ENCODE measurements around the gene RAB34. TPM values are rescaled to one million over a fixed set of nuclear protein-coding genes. Genes with fewer than 3 reads are reported as not detected.

The RAB34 gene
- 200 to 242 TPM (median 235 TPM) in 5 replicates for total RNA-seq (2022; extraction: Qiagen RNA extraction; ENCODE audit: low read depth)

GRCh38 chr17:28717578-28718332, at the start of gene RAB34:
RAB34 (minus strand) TSS chr17:28717868; CDS start chr17:28717266, 602 bp downstream.

GRCh38 chr17:28743243-28744103, 25.8 kb upstream of the RAB34 start, which contains the start of gene TRAF4:
TRAF4 (plus strand) TSS chr17:28744011; CDS start chr17:28744113, 102 bp downstream.

GRCh38 chr17:28728364-28729200, 10.9 kb upstream of the RAB34 start, which contains the start of gene NEK8:
NEK8 (plus strand) TSS chr17:28728788; CDS start chr17:28728814, 26 bp downstream.

GRCh38 chr17:28726226-28726626, 8.6 kb upstream of the RAB34 start, which contains the start of gene TLCD1:
TLCD1 (minus strand) TSS chr17:28726233; CDS start chr17:28726097, 136 bp downstream.

GRCh38 chr17:28711723-28712031, 6.0 kb downstream of the RAB34 start, which contains the start of gene PROCA1:
PROCA1 (minus strand) TSS chr17:28711888; CDS start chr17:28711660, 228 bp downstream.

Other genes starting within 250 kb of the RAB34 start
- gene SLC13A2, start 244.2 kb downstream of the RAB34 start, total RNA-seq (2022; extraction: Qiagen RNA extraction; ENCODE audit: low read depth), result 0.10 to 0.18 TPM (median 0.14 TPM) in 5 replicates
- gene FOXN1, start 211.5 kb downstream of the RAB34 start, total RNA-seq (2022; extraction: Qiagen RNA extraction; ENCODE audit: low read depth), result 0.03 TPM in 2 of 5 replicates, not detected in the others
- gene UNC119, start 165.2 kb downstream of the RAB34 start, total RNA-seq (2022; extraction: Qiagen RNA extraction; ENCODE audit: low read depth), result 26.8 to 35.5 TPM (median 29.7 TPM) in 5 replicates
- gene PIGS, start 146.3 kb downstream of the RAB34 start, total RNA-seq (2022; extraction: Qiagen RNA extraction; ENCODE audit: low read depth), result 51.4 to 61.9 TPM (median 58.3 TPM) in 5 replicates
- 1.2 to 2.3 TPM (median 2.1 TPM) in 5 replicates for gene ALDOC, start 141.0 kb downstream of the RAB34 start, total RNA-seq (2022; extraction: Qiagen RNA extraction; ENCODE audit: low read depth)
- 70.5 to 83.0 TPM (median 75.8 TPM) in 5 replicates for gene SPAG5, start 118.8 kb downstream of the RAB34 start, total RNA-seq (2022; extraction: Qiagen RNA extraction; ENCODE audit: low read depth)
- gene RSKR, start 103.7 kb downstream of the RAB34 start, total RNA-seq (2022; extraction: Qiagen RNA extraction; ENCODE audit: low read depth), result 2.5 to 4.6 TPM (median 3.8 TPM) in 5 replicates
- gene BLTP2, start 72.7 kb downstream of the RAB34 start, total RNA-seq (2022; extraction: Qiagen RNA extraction; ENCODE audit: low read depth), result 50.8 to 63.8 TPM (median 58.0 TPM) in 5 replicates
- gene SDF2, start 56.0 kb downstream of the RAB34 start, total RNA-seq (2022; extraction: Qiagen RNA extraction; ENCODE audit: low read depth), result 80.3 to 84.5 TPM (median 82.4 TPM) in 5 replicates
- 67.1 to 72.5 TPM (median 71.6 TPM) in 5 replicates for gene SUPT6H, start 55.7 kb downstream of the RAB34 start, total RNA-seq (2022; extraction: Qiagen RNA extraction; ENCODE audit: low read depth)
- 0.88 to 1.8 TPM (median 1.3 TPM) in 5 replicates for gene PROCA1, start 6.0 kb downstream of the RAB34 start, total RNA-seq (2022; extraction: Qiagen RNA extraction; ENCODE audit: low read depth)
- gene RPL23A, start 2.1 kb upstream of the RAB34 start, total RNA-seq (2022; extraction: Qiagen RNA extraction; ENCODE audit: low read depth), result 1,948 to 2,533 TPM (median 2,127 TPM) in 5 replicates
- gene TLCD1, start 8.4 kb upstream of the RAB34 start, total RNA-seq (2022; extraction: Qiagen RNA extraction; ENCODE audit: low read depth), result 28.8 to 45.3 TPM (median 43.0 TPM) in 5 replicates
- 3.3 to 4.7 TPM (median 4.5 TPM) in 5 replicates for gene NEK8, start 10.9 kb upstream of the RAB34 start, total RNA-seq (2022; extraction: Qiagen RNA extraction; ENCODE audit: low read depth)
- gene TRAF4, start 26.1 kb upstream of the RAB34 start, total RNA-seq (2022; extraction: Qiagen RNA extraction; ENCODE audit: low read depth), result 60.4 to 85.7 TPM (median 78.9 TPM) in 5 replicates
- gene FAM222B, start 124.9 kb upstream of the RAB34 start, total RNA-seq (2022; extraction: Qiagen RNA extraction; ENCODE audit: low read depth), result 31.7 to 38.7 TPM (median 35.9 TPM) in 5 replicates
- gene ERAL1, start 137.1 kb upstream of the RAB34 start, total RNA-seq (2022; extraction: Qiagen RNA extraction; ENCODE audit: low read depth), result 73.5 to 91.3 TPM (median 88.3 TPM) in 5 replicates
- gene FLOT2, start 179.9 kb upstream of the RAB34 start, total RNA-seq (2022; extraction: Qiagen RNA extraction; ENCODE audit: low read depth), result 71.3 to 83.8 TPM (median 81.1 TPM) in 5 replicates
- gene DHRS13, start 185.2 kb upstream of the RAB34 start, total RNA-seq (2022; extraction: Qiagen RNA extraction; ENCODE audit: low read depth), result 4.8 to 6.1 TPM (median 5.7 TPM) in 5 replicates
- gene PHF12, start 233.7 kb upstream of the RAB34 start, total RNA-seq (2022; extraction: Qiagen RNA extraction; ENCODE audit: low read depth), result 28.3 to 36.2 TPM (median 31.9 TPM) in 5 replicates

Data from A549 treated with GW870086 at 1 μM for 4 hours (cell line).